ENCODE results near the gene CMBL. TPM values are rescaled to one million over a fixed set of nuclear protein-coding genes. Genes with fewer than 3 reads are reported as not detected.

The CMBL gene
- total and polyA plus RNA-seq, 2 of the 13 experiments (the other 11 are each of a cell fraction or from before 2014, with no cell fraction given): 11.5 to 17.0 TPM

GRCh38 chr5:10232386-10232785 is 75.3 kb downstream of the CMBL start:
- intact Hi-C loops (cut with micrococcal nuclease; ENCODE audit: unreplicated experiment): loop anchor here (5.0 kb wide), 1 partner anchor 380 kb away; no protein-coding TSS in a partner anchor
- Histone ChIP-seq H3K79me2 (ENCODE audit: insufficient read depth, low read length) (no peaks in the 10 kb centered on the region), H2AFZ (ENCODE audit: low read length) (no peak overlapping the region), H3K4me3 (replicated peaks in 1 of 3; ENCODE audit: insufficient read depth in 1 of 3, low read depth in 2 of 3, low read length in 3 of 3) (no peak overlapping the region), H3K9ac (ENCODE audit: insufficient read depth, low read depth, low read length) (no peak overlapping the region), H3K27me3 (ENCODE audit: control insufficient read depth in 1 of 2, insufficient read depth in 2 of 2, low read length in 2 of 2) (no peaks in the 10 kb centered on the region), H4K20me1 (ENCODE audit: insufficient read depth, low read length) (no peaks in the 10 kb centered on the region), H3K9me3 (ENCODE audit: low read length) (no peaks in the 10 kb centered on the region), H3K36me3 (replicated peaks in 1 of 2; ENCODE audit: control insufficient read depth in 1 of 2, insufficient read depth in 2 of 2, low read length in 2 of 2) (peaks cover 0 to 10% of the 10 kb centered on the region in 2 experiments; a peak in 1 of 5 replicates), H3K4me1 (ENCODE audit: insufficient read depth, low read length) (no peaks in the 10 kb centered on the region), H3K4me2 (ENCODE audit: low read depth, low read length) (no peak overlapping the region), H3K27ac (ENCODE audit: extremely low read length, insufficient read depth, low read length) (no peak overlapping the region)
- in situ Hi-C loops (cut with HindIII; ENCODE audit: extremely low pct_ligation_motif_present, low pct_unique_long_range_greater_than_20kb): loop anchor here (5.0 kb wide), 1 partner anchor 90 kb away; no protein-coding TSS in a partner anchor
- no TSS peak for BruUV-seq (replicated peaks)
- ChIA-PET POLR2A (no interaction called here), CTCF (ENCODE audit: low intra/inter-chr PET ratio, low total read pairs) (no interaction called here)
- 94% methylated on average over 9 of the region's 9 CpGs for WGBS (ENCODE audit: low lambda C conversion rate)
- DNase-seq (ENCODE audit: low spot score): no peak
- no peak for FAIRE-seq
- no peak for ATAC-seq
- TF ChIP-seq ZNF558 (CRISPR knock-in tag; IDR thresholded peaks at IDR 0.05; ENCODE audit: borderline replicate concordance): no peak
- no peak for TF ChIP-seq PRMT3 (CRISPR knock-in tag; IDR thresholded peaks at IDR 0.05; ENCODE audit: borderline replicate concordance, low read depth)
- no peak for TF ChIP-seq ZNF235 (CRISPR knock-in tag; IDR thresholded peaks at IDR 0.05; ENCODE audit: borderline replicate concordance)
- no peak for TF ChIP-seq ZNF547 (CRISPR knock-in tag; IDR thresholded peaks at IDR 0.05)
- TF ChIP-seq FOXA3 (CRISPR knock-in tag; IDR thresholded peaks at IDR 0.05): no peak
- TF ChIP-seq, protein P1, sequence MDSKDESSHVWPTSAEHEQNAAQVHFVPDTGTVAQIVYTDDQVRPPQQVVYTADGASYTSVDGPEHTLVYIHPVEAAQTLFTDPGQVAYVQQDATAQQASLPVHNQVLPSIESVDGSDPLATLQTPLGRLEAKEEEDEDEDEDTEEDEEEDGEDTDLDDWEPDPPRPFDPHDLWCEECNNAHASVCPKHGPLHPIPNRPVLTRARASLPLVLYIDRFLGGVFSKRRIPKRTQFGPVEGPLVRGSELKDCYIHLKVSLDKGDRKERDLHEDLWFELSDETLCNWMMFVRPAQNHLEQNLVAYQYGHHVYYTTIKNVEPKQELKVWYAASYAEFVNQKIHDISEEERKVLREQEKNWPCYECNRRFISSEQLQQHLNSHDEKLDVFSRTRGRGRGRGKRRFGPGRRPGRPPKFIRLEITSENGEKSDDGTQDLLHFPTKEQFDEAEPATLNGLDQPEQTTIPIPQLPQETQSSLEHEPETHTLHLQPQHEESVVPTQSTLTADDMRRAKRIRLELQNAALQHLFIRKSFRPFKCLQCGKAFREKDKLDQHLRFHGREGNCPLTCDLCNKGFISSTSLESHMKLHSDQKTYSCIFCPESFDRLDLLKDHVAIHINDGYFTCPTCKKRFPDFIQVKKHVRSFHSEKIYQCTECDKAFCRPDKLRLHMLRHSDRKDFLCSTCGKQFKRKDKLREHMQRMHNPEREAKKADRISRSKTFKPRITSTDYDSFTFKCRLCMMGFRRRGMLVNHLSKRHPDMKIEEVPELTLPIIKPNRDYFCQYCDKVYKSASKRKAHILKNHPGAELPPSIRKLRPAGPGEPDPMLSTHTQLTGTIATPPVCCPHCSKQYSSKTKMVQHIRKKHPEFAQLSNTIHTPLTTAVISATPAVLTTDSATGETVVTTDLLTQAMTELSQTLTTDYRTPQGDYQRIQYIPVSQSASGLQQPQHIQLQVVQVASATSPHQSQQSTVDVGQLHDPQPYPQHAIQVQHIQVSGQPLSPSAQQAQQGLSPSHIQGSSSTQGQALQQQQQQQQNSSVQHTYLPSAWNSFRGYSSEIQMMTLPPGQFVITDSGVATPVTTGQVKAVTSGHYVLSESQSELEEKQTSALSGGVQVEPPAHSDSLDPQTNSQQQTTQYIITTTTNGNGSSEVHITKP (CRISPR knock-in tag; IDR thresholded peaks at IDR 0.05; ENCODE audit: low read depth): no peak
- TF ChIP-seq PHB2 (IDR thresholded peaks at IDR 0.05; ENCODE audit: partially characterized antibody): no peak
- no peak for TF ChIP-seq ZNF775 (CRISPR knock-in tag; IDR thresholded peaks at IDR 0.05; ENCODE audit: borderline replicate concordance)
- no peak for TF ChIP-seq POLR2AphosphoS2 (IDR thresholded peaks at IDR 0.05; ENCODE audit: low read depth, low read length)
- no peak for TF ChIP-seq FOXA1 (IDR thresholded peaks at IDR 0.05)
- TF ChIP-seq FOXA1 (CRISPR knock-in tag; IDR thresholded peaks at IDR 0.05): no peak
- no peak for TF ChIP-seq RARG (CRISPR knock-in tag; IDR thresholded peaks at IDR 0.05; ENCODE audit: low read depth)
- TF ChIP-seq, protein P2, sequence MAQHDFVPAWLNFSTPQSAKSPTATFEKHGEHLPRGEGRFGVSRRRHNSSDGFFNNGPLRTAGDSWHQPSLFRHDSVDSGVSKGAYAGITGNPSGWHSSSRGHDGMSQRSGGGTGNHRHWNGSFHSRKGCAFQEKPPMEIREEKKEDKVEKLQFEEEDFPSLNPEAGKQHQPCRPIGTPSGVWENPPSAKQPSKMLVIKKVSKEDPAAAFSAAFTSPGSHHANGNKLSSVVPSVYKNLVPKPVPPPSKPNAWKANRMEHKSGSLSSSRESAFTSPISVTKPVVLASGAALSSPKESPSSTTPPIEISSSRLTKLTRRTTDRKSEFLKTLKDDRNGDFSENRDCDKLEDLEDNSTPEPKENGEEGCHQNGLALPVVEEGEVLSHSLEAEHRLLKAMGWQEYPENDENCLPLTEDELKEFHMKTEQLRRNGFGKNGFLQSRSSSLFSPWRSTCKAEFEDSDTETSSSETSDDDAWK (CRISPR knock-in tag; IDR thresholded peaks at IDR 0.05): no peak
- TF ChIP-seq, protein P3, sequence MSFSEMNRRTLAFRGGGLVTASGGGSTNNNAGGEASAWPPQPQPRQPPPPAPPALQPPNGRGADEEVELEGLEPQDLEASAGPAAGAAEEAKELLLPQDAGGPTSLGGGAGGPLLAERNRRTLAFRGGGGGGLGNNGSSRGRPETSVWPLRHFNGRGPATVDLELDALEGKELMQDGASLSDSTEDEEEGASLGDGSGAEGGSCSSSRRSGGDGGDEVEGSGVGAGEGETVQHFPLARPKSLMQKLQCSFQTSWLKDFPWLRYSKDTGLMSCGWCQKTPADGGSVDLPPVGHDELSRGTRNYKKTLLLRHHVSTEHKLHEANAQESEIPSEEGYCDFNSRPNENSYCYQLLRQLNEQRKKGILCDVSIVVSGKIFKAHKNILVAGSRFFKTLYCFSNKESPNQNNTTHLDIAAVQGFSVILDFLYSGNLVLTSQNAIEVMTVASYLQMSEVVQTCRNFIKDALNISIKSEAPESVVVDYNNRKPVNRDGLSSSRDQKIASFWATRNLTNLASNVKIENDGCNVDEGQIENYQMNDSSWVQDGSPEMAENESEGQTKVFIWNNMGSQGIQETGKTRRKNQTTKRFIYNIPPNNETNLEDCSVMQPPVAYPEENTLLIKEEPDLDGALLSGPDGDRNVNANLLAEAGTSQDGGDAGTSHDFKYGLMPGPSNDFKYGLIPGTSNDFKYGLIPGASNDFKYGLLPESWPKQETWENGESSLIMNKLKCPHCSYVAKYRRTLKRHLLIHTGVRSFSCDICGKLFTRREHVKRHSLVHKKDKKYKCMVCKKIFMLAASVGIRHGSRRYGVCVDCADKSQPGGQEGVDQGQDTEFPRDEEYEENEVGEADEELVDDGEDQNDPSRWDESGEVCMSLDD (CRISPR knock-in tag; IDR thresholded peaks at IDR 0.05; ENCODE audit: borderline replicate concordance): no peak
- TF ChIP-seq CHCHD3 (CRISPR knock-in tag; IDR thresholded peaks at IDR 0.05): no peak
- no peak for TF ChIP-seq ZNF879 (CRISPR knock-in tag; IDR thresholded peaks at IDR 0.05)
- TF ChIP-seq FIP1L1 (IDR thresholded peaks at IDR 0.05; ENCODE audit: borderline replicate concordance, insufficient read depth, low read depth, low read length): no peak

Data from HepG2 (cell line).